ENCODE measurements around the gene RHOF. TPM values are rescaled to one million over a fixed set of nuclear protein-coding genes. Genes with fewer than 3 reads are reported as not detected.

Gene RHOF
- total and polyA plus RNA-seq, 2 of the 13 experiments (the other 11 are each of a cell fraction or from before 2014, with no cell fraction given): 14.6 to 32.2 TPM

GRCh38 chr12:121773011-121773777, 20.3 kb downstream of the RHOF start (continued):
- TF ChIP-seq, protein P1, sequence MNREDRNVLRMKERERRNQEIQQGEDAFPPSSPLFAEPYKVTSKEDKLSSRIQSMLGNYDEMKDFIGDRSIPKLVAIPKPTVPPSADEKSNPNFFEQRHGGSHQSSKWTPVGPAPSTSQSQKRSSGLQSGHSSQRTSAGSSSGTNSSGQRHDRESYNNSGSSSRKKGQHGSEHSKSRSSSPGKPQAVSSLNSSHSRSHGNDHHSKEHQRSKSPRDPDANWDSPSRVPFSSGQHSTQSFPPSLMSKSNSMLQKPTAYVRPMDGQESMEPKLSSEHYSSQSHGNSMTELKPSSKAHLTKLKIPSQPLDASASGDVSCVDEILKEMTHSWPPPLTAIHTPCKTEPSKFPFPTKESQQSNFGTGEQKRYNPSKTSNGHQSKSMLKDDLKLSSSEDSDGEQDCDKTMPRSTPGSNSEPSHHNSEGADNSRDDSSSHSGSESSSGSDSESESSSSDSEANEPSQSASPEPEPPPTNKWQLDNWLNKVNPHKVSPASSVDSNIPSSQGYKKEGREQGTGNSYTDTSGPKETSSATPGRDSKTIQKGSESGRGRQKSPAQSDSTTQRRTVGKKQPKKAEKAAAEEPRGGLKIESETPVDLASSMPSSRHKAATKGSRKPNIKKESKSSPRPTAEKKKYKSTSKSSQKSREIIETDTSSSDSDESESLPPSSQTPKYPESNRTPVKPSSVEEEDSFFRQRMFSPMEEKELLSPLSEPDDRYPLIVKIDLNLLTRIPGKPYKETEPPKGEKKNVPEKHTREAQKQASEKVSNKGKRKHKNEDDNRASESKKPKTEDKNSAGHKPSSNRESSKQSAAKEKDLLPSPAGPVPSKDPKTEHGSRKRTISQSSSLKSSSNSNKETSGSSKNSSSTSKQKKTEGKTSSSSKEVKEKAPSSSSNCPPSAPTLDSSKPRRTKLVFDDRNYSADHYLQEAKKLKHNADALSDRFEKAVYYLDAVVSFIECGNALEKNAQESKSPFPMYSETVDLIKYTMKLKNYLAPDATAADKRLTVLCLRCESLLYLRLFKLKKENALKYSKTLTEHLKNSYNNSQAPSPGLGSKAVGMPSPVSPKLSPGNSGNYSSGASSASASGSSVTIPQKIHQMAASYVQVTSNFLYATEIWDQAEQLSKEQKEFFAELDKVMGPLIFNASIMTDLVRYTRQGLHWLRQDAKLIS (CRISPR knock-in tag; IDR thresholded peaks at IDR 0.05): no peak
- TF ChIP-seq ZSCAN31 (CRISPR knock-in tag; IDR thresholded peaks at IDR 0.05; ENCODE audit: low read depth): no peak
- TF ChIP-seq HMGA1 (CRISPR knock-in tag; conservative IDR thresholded peaks at IDR 0.05): no peak
- TF ChIP-seq SIN3A (IDR thresholded peaks at IDR 0.05; ENCODE audit: borderline replicate concordance, low read depth, low read length): no peak
- TF ChIP-seq ARID4A (CRISPR knock-in tag; IDR thresholded peaks at IDR 0.05; ENCODE audit: borderline replicate concordance): no peak; the same call in 1 of the 2 replicates
- TF ChIP-seq, protein P2, sequence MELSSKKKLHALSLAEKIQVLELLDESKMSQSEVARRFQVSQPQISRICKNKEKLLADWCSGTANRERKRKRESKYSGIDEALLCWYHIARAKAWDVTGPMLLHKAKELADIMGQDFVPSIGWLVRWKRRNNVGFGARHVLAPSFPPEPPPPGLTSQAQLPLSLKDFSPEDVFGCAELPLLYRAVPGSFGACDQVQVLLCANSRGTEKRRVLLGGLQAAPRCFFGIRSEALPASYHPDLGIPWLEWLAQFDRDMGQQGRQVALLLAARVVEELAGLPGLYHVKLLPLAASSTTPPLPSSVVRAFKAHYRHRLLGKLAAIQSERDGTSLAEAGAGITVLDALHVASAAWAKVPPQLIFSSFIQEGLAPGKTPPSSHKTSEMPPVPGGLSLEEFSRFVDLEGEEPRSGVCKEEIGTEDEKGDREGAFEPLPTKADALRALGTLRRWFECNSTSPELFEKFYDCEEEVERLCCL (CRISPR knock-in tag; IDR thresholded peaks at IDR 0.05; ENCODE audit: borderline replicate concordance): no peak
- no peak for TF ChIP-seq ZNF83 (CRISPR knock-in tag; IDR thresholded peaks at IDR 0.05; ENCODE audit: borderline replicate concordance)
- TF ChIP-seq ZNF879 (CRISPR knock-in tag; IDR thresholded peaks at IDR 0.05): no peak
- no peak for TF ChIP-seq ZNF749 (CRISPR knock-in tag; IDR thresholded peaks at IDR 0.05; ENCODE audit: borderline replicate concordance)
- no peak for TF ChIP-seq NFE2 (CRISPR knock-in tag; IDR thresholded peaks at IDR 0.05)
- no peak for TF ChIP-seq PITX1 (CRISPR knock-in tag; IDR thresholded peaks at IDR 0.05)
- TF ChIP-seq PPARG (CRISPR knock-in tag; conservative IDR thresholded peaks at IDR 0.05): peak; percentile 45; the same call in 1 of the 2 replicates
- TF ChIP-seq BRCA1 (CRISPR knock-in tag; IDR thresholded peaks at IDR 0.05): no peak
- TF ChIP-seq ZNF780A (CRISPR knock-in tag; IDR thresholded peaks at IDR 0.05): no peak
- TF ChIP-seq THYN1 (CRISPR knock-in tag; IDR thresholded peaks at IDR 0.05; ENCODE audit: borderline replicate concordance, low read depth): no peak
- TF ChIP-seq SMAD1 (CRISPR knock-in tag; IDR thresholded peaks at IDR 0.05; ENCODE audit: borderline replicate concordance, low read depth): no peak
- peak; percentile 69 for TF ChIP-seq ERF (CRISPR knock-in tag; IDR thresholded peaks at IDR 0.05)
- no peak for TF ChIP-seq ZBTB38 (CRISPR knock-in tag; IDR thresholded peaks at IDR 0.05)
- TF ChIP-seq ZNF484 (CRISPR knock-in tag; IDR thresholded peaks at IDR 0.05; ENCODE audit: borderline replicate concordance, low read depth): no peak
- no peak for TF ChIP-seq MEIS2 (CRISPR knock-in tag; IDR thresholded peaks at IDR 0.05)

Data from HepG2 (cell line).